Pancreas (tissue), 10 donors: ENCODE measurements around the gene DDO. TPM values are rescaled to one million over a fixed set of nuclear protein-coding genes. Genes with fewer than 3 reads are reported as not detected.
A peak's percentile ranks its signal among the peaks of the same experiment; 100 is the strongest.

Source experiments
- ATAC-seq, 4 donors: fragments of 200-7000 bp; cut with Tn5 transposase; one replicate each; pipeline versions ENCODE4 v1.8.0 to v1.9.1; 2020; ENCODE audit warnings: mild to moderate bottlenecking in 4 of 4, moderate library complexity in 4 of 4
- DNase-seq, 6 donors: peaks; one replicate each; pipeline ENCODE4 v3.0.0-alpha.2; 2020
- FAIRE-seq: peaks from 2 replicates; lab custom pipeline; 2012; peaks lifted over from hg19 to GRCh38; lab: Jason Lieb, UNC
- H3K27ac ChIP-seq, 4 donors: fragments of 200-600 bp; sonication (generic); 1 replicate in 3 of 4; 2 replicates in 1 of 4; pipeline versions ENCODE4 v1.5.0 to v1.8.0; 2020
- H3K27me3 ChIP-seq, 4 donors: fragments of 200-600 bp; one replicate each; pipeline ENCODE4 v1.8.0; 2021
- H3K36me3 ChIP-seq, 3 donors: fragments of 200-600 bp; sonication (generic) in 1 of 3; one replicate each; pipeline versions ENCODE4 v1.5.0 to v1.8.0; 2020 to 2021
- H3K4me1 ChIP-seq, 3 donors: fragments of 200-600 bp; one replicate each; pipeline ENCODE4 v1.8.0; 2021
- H3K4me3 ChIP-seq, 4 donors: fragments of 200-600 bp; sonication (generic) in 2 of 4; one replicate each; pipeline versions ENCODE4 v1.5.0 to v1.8.0; 2020 to 2021
- H3K9me3 ChIP-seq, 4 donors: fragments of 200-600 bp; one replicate each; pipeline ENCODE4 v1.8.0; 2021
- WGBS, 2 donors: extraction: QIAGEN DNeasy Blood & Tissue Kit; methylation state at CpG; one replicate each; pipeline ENCODE4 v1.1.7; 2013; 5-methylcytosine and 5-hydroxymethylcytosine counted together
- intact Hi-C, 3 donors: fragments of 100-400 bp; cut with DNase I; formaldehyde crosslinking; loops; one replicate each; pipeline versions ENCODE4 v1.11.1 to v1.14.2; 2022
- polyA plus RNA-seq, 2 donors: library from polyadenylated mRNA; stranded (reverse); fragments of 200-250 nt; gene quantifications; one replicate each; pipeline ENCODE4 v1.2.3, GENCODE V29; 2013
- total RNA-seq, 6 donors: library from RNA; stranded (reverse); fragmentation: NEBNext Ultra II Directional in 4 of 6; extraction: Animal tissue kit (Norgen Biotek cat#: 25700) in 4 of 6; gene quantifications; one replicate each; pipeline versions ENCODE4 v1.2.1 to v1.2.4, GENCODE V29; 2021 to 2023
- TF ChIP-seq, protein P1 (sequence below), 4 donors: fragments of 200-600 bp; sonication (generic) in 3 of 4; IDR thresholded peaks; one replicate each; pipeline versions ENCODE4 v1.5.0 to v1.8.0; 2021; ENCODE audit warnings: antibody characterized with exemption in 4 of 4
- donor health status: healthy with polysubstance abuse.
- donor health status: DM: no; HTN: no; CAD: no; lungs with moderate emphysema.
- donor health status: DM: no; HTN: no; CAD: no.
- donor health status: control.
- donor health status: control.
- donor health status: Bipolar disorder and iron deficiency.
- donor health status: DM: yes; HTN: yes; CAD: no.
- donor health status: DM: no; HTN: no; CAD: no.
- donor health status: DM: no; HTN: no; CAD: no.
- donor health status: DM: yes; HTN: yes; CAD: no.

Gene DDO
- total and polyA plus RNA-seq, 8 donors, result 1.0 to 3.8 (median 1.4) TPM

DNA sequence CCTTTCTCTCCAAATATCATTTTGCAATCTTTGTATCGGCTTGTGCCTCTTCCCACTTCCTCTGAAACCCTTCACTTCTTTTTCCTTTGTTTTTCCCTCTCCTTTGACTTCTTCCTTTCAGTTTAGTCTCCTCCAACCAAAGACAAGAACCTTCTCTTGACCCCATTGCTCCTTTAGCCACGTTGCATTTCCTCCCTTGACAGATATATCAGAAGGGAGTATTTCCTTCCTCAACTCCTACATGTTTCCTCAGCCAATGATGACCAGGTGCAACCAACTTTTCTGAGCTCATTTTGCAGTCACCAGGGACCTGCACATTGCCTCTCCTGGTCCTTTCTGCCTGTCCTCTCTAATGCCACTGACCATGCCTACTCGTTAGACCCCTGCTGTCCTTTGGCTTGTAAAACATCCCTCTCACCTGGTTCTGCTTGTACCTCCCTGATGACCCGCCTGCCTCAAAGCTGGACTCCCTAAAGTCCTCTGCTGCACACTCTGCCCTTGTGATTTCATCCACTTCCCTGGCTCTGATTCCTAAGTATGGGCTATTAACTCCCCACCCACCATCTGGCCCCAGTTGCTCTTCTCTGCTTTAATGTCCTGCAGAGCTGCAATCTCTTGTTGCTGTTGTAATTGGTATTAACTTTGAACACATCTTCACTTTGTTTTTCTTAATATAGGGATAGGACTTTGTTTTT is 33.6 kb upstream of the DDO start:
- Histone ChIP-seq H3K4me1 (no peaks in the 10 kb centered on the region), H3K27me3 (no peaks in the 10 kb centered on the region), H3K27ac (no peak overlapping the region), H3K9me3 (no peaks in the 10 kb centered on the region), H3K36me3 (no peaks in the 10 kb centered on the region), H3K4me3 (no peak overlapping the region)
- TF ChIP-seq, protein P1, sequence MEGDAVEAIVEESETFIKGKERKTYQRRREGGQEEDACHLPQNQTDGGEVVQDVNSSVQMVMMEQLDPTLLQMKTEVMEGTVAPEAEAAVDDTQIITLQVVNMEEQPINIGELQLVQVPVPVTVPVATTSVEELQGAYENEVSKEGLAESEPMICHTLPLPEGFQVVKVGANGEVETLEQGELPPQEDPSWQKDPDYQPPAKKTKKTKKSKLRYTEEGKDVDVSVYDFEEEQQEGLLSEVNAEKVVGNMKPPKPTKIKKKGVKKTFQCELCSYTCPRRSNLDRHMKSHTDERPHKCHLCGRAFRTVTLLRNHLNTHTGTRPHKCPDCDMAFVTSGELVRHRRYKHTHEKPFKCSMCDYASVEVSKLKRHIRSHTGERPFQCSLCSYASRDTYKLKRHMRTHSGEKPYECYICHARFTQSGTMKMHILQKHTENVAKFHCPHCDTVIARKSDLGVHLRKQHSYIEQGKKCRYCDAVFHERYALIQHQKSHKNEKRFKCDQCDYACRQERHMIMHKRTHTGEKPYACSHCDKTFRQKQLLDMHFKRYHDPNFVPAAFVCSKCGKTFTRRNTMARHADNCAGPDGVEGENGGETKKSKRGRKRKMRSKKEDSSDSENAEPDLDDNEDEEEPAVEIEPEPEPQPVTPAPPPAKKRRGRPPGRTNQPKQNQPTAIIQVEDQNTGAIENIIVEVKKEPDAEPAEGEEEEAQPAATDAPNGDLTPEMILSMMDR (IDR thresholded peaks at IDR 0.05), result no peak
- ATAC-seq (no peak), FAIRE-seq (no peak), DNase-seq (no peak)
- WGBS, 2 donors, result 42 to 48% methylated on average over 4 of the region's 4 CpGs
- intact Hi-C loops, result no loop called here

DNA sequence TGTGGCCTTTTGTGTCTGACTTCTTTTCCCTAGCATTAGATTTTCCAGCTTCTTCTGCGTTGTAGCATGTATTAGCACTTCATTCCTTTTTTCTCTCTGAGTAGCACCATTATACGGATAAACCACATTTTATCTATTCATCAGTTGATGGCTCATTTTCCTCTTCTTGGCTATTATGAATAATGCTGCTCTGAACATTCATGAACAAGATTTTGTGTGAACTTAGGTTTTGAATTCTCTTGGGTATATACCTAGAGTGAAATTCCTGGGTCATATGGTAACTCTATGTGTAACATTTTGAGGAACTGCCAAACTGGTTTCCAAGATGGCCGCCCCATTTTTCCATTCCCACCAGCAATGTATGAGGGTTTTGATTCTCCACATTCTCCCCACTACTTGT is 32.4 kb upstream of the DDO start:
- DNase-seq (no peak), ATAC-seq (no peak), FAIRE-seq (no peak)
- Histone ChIP-seq H3K9me3 (no peaks in the 10 kb centered on the region), H3K4me3 (no peak overlapping the region), H3K27ac (no peak overlapping the region), H3K27me3 (no peaks in the 10 kb centered on the region), H3K36me3 (no peaks in the 10 kb centered on the region), H3K4me1 (no peaks in the 10 kb centered on the region)
- TF ChIP-seq, protein P1 (IDR thresholded peaks at IDR 0.05), result no peak
- intact Hi-C loops, result no loop called here
- 84 to 87% methylated on average over 3 of the region's 3 CpGs for WGBS, 2 donors

DNA sequence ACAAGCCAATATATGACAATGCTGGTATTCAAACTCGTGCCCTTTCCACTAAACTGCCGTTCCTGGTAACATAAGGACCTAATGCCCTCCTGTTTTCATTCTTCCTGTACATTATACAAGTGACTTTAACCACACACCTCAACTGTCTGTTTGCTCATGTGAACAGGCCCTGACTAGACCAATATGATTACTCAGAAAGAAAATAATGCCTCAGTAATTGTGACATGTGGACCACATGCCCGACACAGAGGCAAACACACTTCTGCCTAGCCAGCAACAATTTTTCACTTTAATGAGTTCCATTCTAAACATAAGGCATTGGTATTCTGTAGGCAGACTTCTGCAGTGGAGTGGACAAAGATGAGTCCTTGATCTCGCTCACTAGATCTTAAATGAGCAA is 31.0 kb upstream of the DDO start:
- WGBS, 2 donors, result 55 to 62% methylated on average over 4 of the region's 4 CpGs
- DNase-seq (no peak), ATAC-seq (peak in 2 of 4 donors; percentile 15 to 78), FAIRE-seq (no peak)
- no peaks in the 10 kb centered on the region for H3K36me3 ChIP-seq
- no peak overlapping the region for H3K27ac ChIP-seq
- no peaks in the 10 kb centered on the region for H3K4me1 ChIP-seq
- no peak overlapping the region for H3K4me3 ChIP-seq
- TF ChIP-seq, protein P1 (IDR thresholded peaks at IDR 0.05), result no peak
- no peaks in the 10 kb centered on the region for H3K27me3 ChIP-seq
- no peaks in the 10 kb centered on the region for H3K9me3 ChIP-seq
- intact Hi-C loops, result no loop called here

DNA sequence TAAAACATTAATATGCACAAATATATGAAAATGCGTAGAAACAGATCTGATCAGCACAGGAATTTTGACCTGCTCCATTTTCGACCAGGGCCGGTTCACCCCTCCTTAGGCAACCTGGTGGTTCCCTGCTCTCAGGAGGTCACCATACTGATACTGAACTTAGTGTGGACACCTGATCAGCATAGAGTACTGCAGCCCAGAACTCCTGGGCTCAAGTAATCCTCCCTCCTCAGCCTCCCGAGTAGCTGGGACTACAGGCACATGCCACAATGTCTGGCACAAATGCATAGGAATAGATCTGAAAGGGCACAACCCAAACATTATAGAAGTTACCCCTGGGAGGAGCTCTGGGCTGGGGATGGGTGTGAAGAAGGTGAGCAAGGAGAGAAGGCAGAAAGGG is 24.7 kb upstream of the DDO start:
- ATAC-seq, result no peak
- no peak for FAIRE-seq

DNA sequence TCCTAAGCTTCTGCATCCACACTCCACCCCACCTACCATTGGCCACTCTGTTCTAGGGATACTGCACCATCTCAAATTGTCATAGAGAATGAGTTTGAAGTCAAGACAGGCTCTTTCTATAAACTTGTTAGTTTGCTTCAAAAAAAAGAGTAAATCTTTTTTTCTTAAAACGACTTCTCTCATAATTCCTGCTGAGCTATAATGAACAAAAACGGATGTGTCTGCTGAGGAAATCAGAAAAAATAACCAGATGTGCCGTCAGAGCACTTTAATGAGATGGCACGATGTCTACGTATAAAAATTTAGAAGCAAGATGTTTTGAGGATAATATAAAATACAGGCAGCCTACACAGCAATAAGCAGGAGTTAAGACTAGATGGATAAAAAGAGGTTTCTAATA is 24.0 kb upstream of the DDO start:
- FAIRE-seq, result no peak
- no peaks in the 10 kb centered on the region for H3K27me3 ChIP-seq
- TF ChIP-seq, protein P1 (IDR thresholded peaks at IDR 0.05), result no peak
- no peak for DNase-seq
- H3K36me3 ChIP-seq, result no peaks in the 10 kb centered on the region
- H3K4me1 ChIP-seq, result no peaks in the 10 kb centered on the region
- H3K4me3 ChIP-seq, result no peak overlapping the region
- 59 to 62% methylated on average over 5 of the region's 5 CpGs for WGBS, 2 donors
- H3K27ac ChIP-seq, result no peak overlapping the region
- H3K9me3 ChIP-seq, result no peaks in the 10 kb centered on the region
- intact Hi-C loops, result no loop called here
- no peak for ATAC-seq

More for the DNA sequence above, 24.7 kb upstream of the DDO start:
- H3K4me1 ChIP-seq, result no peaks in the 10 kb centered on the region
- no peaks in the 10 kb centered on the region for H3K9me3 ChIP-seq
- no peak for DNase-seq
- TF ChIP-seq, protein P1 (IDR thresholded peaks at IDR 0.05), result no peak
- 65 to 81% methylated on average over 4 of the region's 4 CpGs for WGBS, 2 donors
- no peak overlapping the region for H3K27ac ChIP-seq
- H3K4me3 ChIP-seq, result no peak overlapping the region
- H3K27me3 ChIP-seq, result no peaks in the 10 kb centered on the region
- H3K36me3 ChIP-seq, result no peaks in the 10 kb centered on the region
- intact Hi-C loops, result no loop called here
